ENCODE results near the gene RPSA.
A peak's percentile ranks its signal among the peaks of the same experiment; 100 is the strongest.

Gene RPSA

GRCh38 chr3:39443530-39443929 lies 37.0 kb downstream of the RPSA start:
- no peak for DNase-seq (ENCODE audit: low read depth, low spot score)
- no peak for TF ChIP-seq CTCF (IDR thresholded peaks at IDR 0.05; ENCODE audit: low read depth, low read length)
- in situ Hi-C loops (cut with HindIII; ENCODE audit: low sequenced_read_pairs) = no loop called here
- H3K4me3 ChIP-seq (ENCODE audit: low read depth, low read length) = no peak overlapping the region

GRCh38 chr3:39445927-39446326 lies 39.4 kb downstream of the RPSA start:
- no peak overlapping the region for H3K4me3 ChIP-seq (ENCODE audit: low read depth, low read length)
- in situ Hi-C loops (cut with HindIII; ENCODE audit: low sequenced_read_pairs) = no loop called here
- no peak for TF ChIP-seq CTCF (IDR thresholded peaks at IDR 0.05; ENCODE audit: low read depth, low read length)
- no peak for DNase-seq (ENCODE audit: low read depth, low spot score)

- DNase-seq (ENCODE audit: low read depth, low spot score) = no peak
- no peak overlapping the region for H3K4me3 ChIP-seq (ENCODE audit: low read depth, low read length)
- no peak for TF ChIP-seq CTCF (IDR thresholded peaks at IDR 0.05; ENCODE audit: low read depth, low read length)
- in situ Hi-C loops (cut with HindIII; ENCODE audit: low sequenced_read_pairs) = no loop called here
Measured at GRCh38 chr3:39446444-39446843, 39.9 kb downstream of the RPSA start.

GRCh38 chr3:39447637-39448483 lies 41.3 kb downstream of the RPSA start:
- TF ChIP-seq CTCF (IDR thresholded peaks at IDR 0.05; ENCODE audit: low read depth, low read length) = peak; percentile 90
- no peak overlapping the region for H3K4me3 ChIP-seq (ENCODE audit: low read depth, low read length)
- DNase-seq (ENCODE audit: low read depth, low spot score) = peak; percentile 78
- in situ Hi-C loops (cut with HindIII; ENCODE audit: low sequenced_read_pairs) = no loop called here

- in situ Hi-C loops (cut with HindIII; ENCODE audit: low sequenced_read_pairs) = no loop called here
Measured at GRCh38 chr3:39448506-39449233, 42.1 kb downstream of the RPSA start.

GRCh38 chr3:39449796-39450195 lies 43.3 kb downstream of the RPSA start:
- in situ Hi-C loops (cut with HindIII; ENCODE audit: low sequenced_read_pairs) = no loop called here
- no peak overlapping the region for H3K4me3 ChIP-seq (ENCODE audit: low read depth, low read length)
- no peak for TF ChIP-seq CTCF (IDR thresholded peaks at IDR 0.05; ENCODE audit: low read depth, low read length)
- no peak for DNase-seq (ENCODE audit: low read depth, low spot score)

More at GRCh38 chr3:39448506-39449233, 42.1 kb downstream of the RPSA start:
- H3K4me3 ChIP-seq (ENCODE audit: low read depth, low read length) = no peak overlapping the region
- no peak for TF ChIP-seq CTCF (IDR thresholded peaks at IDR 0.05; ENCODE audit: low read depth, low read length)
- DNase-seq (ENCODE audit: low read depth, low spot score) = no peak
